Measurements from ENCODE around the gene P3R3URF. TPM values are rescaled to one million over a fixed set of nuclear protein-coding genes. Genes with fewer than 3 reads are reported as not detected.

P3R3URF gene
- total RNA-seq, 2 donors from 2014 or later: not detected

GRCh38 chr1:46210561-46210960, 34.3 kb upstream of the P3R3URF start:
- H3K27me3 ChIP-seq (replicated peaks; ENCODE audit: insufficient read depth): no peaks in the 10 kb centered on the region
- H3K9me3 ChIP-seq: no peaks in the 10 kb centered on the region
- no peaks in the 10 kb centered on the region for H3K36me3 ChIP-seq
- H3K27ac ChIP-seq: no peak overlapping the region
- no peaks in the 10 kb centered on the region for H3K4me1 ChIP-seq (replicated peaks)
- 96% methylated on average over 3 of the region's 3 CpGs for WGBS
- no peak overlapping the region for H3K4me3 ChIP-seq
- intact Hi-C loops (cut with DNase I): no loop called here
- no peak for DNase-seq (ENCODE audit: low spot score)
- TF ChIP-seq POLR2A (IDR thresholded peaks at IDR 0.05): no peak
- no peak for TF ChIP-seq CTCF (IDR thresholded peaks at IDR 0.05)
- no peak for TF ChIP-seq POLR2AphosphoS5 (IDR thresholded peaks at IDR 0.05)

- TF ChIP-seq CTCF (IDR thresholded peaks at IDR 0.05) (no peak), POLR2A (IDR thresholded peaks at IDR 0.05) (no peak), POLR2AphosphoS5 (IDR thresholded peaks at IDR 0.05) (no peak)
- Histone ChIP-seq H3K36me3 (no peaks in the 10 kb centered on the region), H3K9me3 (no peaks in the 10 kb centered on the region), H3K4me1 (replicated peaks) (no peaks in the 10 kb centered on the region), H3K27me3 (replicated peaks; ENCODE audit: insufficient read depth) (no peaks in the 10 kb centered on the region), H3K27ac (no peak overlapping the region), H3K4me3 (no peak overlapping the region)
- no peak for DNase-seq (ENCODE audit: low spot score)
- WGBS: 80% methylated on average over 2 of the region's 2 CpGs
- intact Hi-C loops (cut with DNase I): no loop called here
Observed at GRCh38 chr1:46206399-46206798, 30.1 kb upstream of the P3R3URF start.

DNA sequence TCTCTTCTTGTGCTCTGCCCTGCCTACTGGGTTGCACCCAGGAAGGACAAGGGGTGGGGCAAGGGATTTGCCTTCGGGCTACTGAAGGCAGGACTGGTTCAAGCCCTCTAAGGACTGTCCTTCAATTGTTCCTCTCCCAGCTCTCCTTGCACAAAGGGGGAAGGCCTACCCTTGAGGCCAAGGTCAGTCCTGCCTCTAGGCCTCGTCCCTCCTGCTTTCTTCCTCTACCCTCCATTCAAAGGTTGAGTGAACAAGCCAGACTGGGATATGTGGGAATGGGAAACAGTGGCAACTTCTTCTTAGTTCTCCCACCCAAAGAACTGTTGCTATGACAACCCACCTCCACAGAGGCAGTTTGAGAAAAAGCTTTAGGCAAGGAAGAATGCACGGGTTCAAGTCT, 29.5 kb upstream of the P3R3URF start:
- no peak overlapping the region for H3K27ac ChIP-seq
- TF ChIP-seq CTCF (IDR thresholded peaks at IDR 0.05) (no peak), POLR2AphosphoS5 (IDR thresholded peaks at IDR 0.05) (no peak), POLR2A (IDR thresholded peaks at IDR 0.05) (no peak)
- no peak for DNase-seq (ENCODE audit: low spot score)
- intact Hi-C loops (cut with DNase I): no loop called here
- WGBS: 49% methylated on average over 3 of the region's 3 CpGs
- H3K9me3 ChIP-seq: no peaks in the 10 kb centered on the region
- no peaks in the 10 kb centered on the region for H3K27me3 ChIP-seq (replicated peaks; ENCODE audit: insufficient read depth)
- H3K4me1 ChIP-seq (replicated peaks): no peaks in the 10 kb centered on the region
- no peak overlapping the region for H3K4me3 ChIP-seq
- H3K36me3 ChIP-seq: no peaks in the 10 kb centered on the region

GRCh38 chr1:46205141-46205540, 28.9 kb upstream of the P3R3URF start:
- intact Hi-C loops (cut with DNase I): no loop called here
- TF ChIP-seq POLR2A (IDR thresholded peaks at IDR 0.05) (no peak), POLR2AphosphoS5 (IDR thresholded peaks at IDR 0.05) (no peak), CTCF (IDR thresholded peaks at IDR 0.05) (no peak)
- peak overlapping the region in 1 of 2 donors; percentile 59 for H3K4me3 ChIP-seq
- H3K9me3 ChIP-seq: no peaks in the 10 kb centered on the region
- no peak overlapping the region for H3K27ac ChIP-seq
- no peaks in the 10 kb centered on the region for H3K4me1 ChIP-seq (replicated peaks)
- no peak for DNase-seq (ENCODE audit: low spot score)
- no peaks in the 10 kb centered on the region for H3K36me3 ChIP-seq
- 74% methylated on average over 3 of the region's 3 CpGs for WGBS
- no peaks in the 10 kb centered on the region for H3K27me3 ChIP-seq (replicated peaks; ENCODE audit: insufficient read depth)

- intact Hi-C loops (cut with DNase I): no loop called here
- Histone ChIP-seq H3K36me3 (no peaks in the 10 kb centered on the region), H3K4me3 (peak overlapping the region; percentile 59 to 95), H3K9me3 (no peaks in the 10 kb centered on the region), H3K4me1 (replicated peaks) (no peaks in the 10 kb centered on the region), H3K27ac (peak overlapping the region; percentile 85 to 94), H3K27me3 (replicated peaks; ENCODE audit: insufficient read depth) (no peaks in the 10 kb centered on the region)
- 13% methylated on average over 5 of the region's 5 CpGs for WGBS
- no peak for TF ChIP-seq POLR2A (IDR thresholded peaks at IDR 0.05)
- no peak for TF ChIP-seq CTCF (IDR thresholded peaks at IDR 0.05)
- no peak for DNase-seq (ENCODE audit: low spot score)
Observed at GRCh38 chr1:46204406-46204742, 28.1 kb upstream of the P3R3URF start.

Data from prostate gland (tissue), 2 donors.